ENCODE data around the gene MAP3K14.

DNA sequence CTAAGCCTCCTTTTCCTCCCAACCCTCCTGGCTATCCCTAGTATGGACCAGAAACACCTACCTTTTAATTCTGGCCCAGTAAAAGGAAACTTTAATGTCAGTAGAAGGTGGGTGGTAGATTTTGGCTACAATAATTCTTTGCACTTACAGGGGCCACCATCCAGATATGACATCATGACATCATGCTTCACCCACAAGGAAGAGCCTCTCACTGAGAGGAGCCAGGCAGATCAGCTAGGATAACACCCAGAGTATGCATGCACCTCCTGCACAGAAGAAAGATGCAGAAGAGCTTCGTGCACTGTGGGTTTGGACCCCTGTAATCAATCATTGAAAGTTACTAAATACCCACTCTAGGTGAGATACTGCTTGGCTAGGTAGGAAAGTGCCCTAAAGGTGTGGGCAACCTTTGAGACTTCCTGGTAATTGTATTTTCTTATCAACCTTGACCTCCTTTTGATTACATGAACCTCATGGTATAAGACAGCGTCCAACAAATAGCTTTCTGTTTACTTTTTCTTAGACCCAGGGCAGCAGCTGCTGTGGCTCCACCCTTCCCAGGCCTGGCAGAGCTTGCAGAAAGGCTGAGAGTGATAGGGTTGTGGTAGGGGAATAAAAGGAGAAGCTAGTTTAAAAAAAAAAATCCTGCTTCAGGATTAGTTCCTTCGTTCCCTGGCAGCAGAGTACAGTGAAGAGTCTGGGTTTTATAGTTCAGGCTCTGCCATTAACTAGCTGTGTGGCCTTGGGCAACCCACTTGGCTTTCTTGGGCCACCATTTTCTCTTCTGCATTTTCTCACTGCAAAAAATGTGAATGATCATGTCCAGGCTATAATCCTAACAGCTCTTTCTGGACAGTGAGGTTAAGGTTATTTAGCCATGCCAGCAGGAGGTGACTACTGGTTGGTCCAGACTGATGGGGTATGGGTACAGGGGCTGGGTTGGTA is 6.2 kb downstream of the MAP3K14 start:
- TF ChIP-seq CTCF (IDR thresholded peaks at IDR 0.05; ENCODE audit: insufficient read depth, low read length, poor library complexity, severe bottlenecking), result no peak
- no peak for TF ChIP-seq EZH2phosphoT487 (conservative IDR thresholded peaks at IDR 0.05; ENCODE audit: low read length)
